Body of pancreas (tissue), 4 donors: ENCODE data around the gene ARID5A.

Source experiments
- CTCF ChIP-seq, 7 experiments: fragments of 450-650 bp in 4 of 7; fragments of 200-600 bp in 3 of 7; sonication (generic) in 3 of 7; IDR thresholded peaks; one replicate each; pipeline ENCODE4 v1.5.1; 2016 to 2019; ENCODE audit warnings: antibody characterized with exemption in 7 of 7
- POLR2A ChIP-seq, 3 donors: fragments of 450-650 bp; IDR thresholded peaks; one replicate each; pipeline ENCODE4 v1.6.1; 2016; ENCODE audit warnings: antibody characterized with exemption in 3 of 3, mild to moderate bottlenecking in 2 of 3

DNA sequence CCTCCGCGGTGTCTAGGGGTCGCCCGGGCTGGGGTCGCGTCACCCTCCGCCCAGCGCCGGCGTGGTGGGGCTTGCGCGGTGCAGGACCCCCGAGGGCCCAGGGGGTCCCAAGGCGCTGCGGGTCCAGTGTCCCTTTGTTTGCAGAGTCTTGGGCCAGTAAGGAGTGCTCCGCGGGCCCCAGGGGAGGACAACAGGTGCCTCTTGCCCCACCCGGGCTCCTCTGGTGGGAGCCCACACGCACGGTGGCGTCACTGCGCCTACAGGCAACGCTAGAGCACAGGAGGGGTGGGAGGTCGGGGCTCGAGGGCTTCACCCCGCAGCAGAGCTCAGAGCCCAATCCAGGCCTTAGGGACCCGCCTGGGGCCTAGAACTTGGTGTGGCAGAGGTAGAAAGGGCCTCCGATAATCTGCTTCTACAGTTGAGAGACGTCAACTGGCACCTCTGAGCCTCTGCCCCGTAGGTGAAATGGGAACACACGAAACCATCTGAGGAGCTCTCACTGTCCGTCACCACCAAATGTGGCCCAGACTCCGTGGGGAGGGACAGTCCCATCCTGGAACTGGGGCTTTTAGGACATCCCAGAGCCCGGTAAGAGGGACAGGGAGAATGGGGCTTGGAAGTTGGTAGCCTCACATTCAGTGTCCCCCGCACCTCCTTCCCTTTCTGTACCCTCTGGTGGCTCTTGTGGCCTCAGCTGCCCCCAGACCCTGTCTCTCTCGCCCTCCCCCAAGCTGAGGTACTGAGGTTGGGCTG is 1.4 kb downstream of the ARID5A start:
- TF ChIP-seq CTCF (IDR thresholded peaks at IDR 0.05): no peak
- no peak for TF ChIP-seq POLR2A (IDR thresholded peaks at IDR 0.05)
